Putamen (tissue), 1 donor: ENCODE measurements around the gene PCOLCE2.

Experiments used
- DNase-seq: peaks from one replicate; pipeline ENCODE4 v3.0.0-alpha.2; 2016; ENCODE audit warnings: low spot score

PCOLCE2 gene

DNA sequence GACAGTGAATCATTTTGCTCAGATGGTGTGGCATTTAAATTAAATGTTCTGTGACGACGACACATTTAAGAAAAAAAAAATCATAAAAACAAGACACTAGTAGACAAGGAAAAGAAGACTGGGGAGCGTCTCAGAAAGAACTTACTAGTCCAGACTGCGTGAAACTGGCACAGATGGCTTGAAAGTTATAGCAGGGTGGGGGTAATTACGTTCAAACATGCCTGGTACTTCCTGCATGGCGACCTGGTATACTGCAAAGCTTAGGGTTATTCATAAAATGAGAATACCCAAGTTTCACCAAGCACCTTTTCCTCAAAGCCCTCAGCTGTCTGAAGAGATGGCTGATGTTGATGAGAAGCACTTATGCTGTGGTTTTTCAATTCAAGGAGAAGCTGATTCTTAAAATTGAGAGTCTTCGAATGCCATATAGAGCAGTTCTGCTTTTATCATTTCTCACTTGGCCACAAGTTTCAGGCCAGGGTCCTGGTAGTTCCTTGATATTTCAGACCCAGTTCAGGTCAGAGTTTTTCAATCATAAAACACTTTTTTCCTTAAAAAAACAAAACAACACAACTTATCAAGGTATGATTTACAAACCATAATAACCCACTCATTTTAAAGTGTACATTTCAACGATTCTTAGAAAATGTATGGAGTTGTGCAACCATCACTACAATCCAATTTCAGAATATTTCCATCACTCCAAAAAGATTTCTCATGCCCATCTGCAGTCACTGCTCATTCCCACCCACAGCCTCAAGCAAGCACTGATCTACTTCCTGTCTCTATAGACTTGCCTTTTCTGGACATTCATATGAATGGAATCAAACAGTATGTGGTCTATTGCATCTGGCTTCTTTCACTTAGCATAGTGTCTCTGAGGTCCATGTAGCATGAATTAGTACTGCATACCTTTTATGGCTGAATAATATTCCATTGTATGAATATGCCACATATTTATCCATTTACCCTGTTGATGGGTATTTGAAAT, 24.7 kb downstream of the PCOLCE2 start:
- no peak for DNase-seq

DNA sequence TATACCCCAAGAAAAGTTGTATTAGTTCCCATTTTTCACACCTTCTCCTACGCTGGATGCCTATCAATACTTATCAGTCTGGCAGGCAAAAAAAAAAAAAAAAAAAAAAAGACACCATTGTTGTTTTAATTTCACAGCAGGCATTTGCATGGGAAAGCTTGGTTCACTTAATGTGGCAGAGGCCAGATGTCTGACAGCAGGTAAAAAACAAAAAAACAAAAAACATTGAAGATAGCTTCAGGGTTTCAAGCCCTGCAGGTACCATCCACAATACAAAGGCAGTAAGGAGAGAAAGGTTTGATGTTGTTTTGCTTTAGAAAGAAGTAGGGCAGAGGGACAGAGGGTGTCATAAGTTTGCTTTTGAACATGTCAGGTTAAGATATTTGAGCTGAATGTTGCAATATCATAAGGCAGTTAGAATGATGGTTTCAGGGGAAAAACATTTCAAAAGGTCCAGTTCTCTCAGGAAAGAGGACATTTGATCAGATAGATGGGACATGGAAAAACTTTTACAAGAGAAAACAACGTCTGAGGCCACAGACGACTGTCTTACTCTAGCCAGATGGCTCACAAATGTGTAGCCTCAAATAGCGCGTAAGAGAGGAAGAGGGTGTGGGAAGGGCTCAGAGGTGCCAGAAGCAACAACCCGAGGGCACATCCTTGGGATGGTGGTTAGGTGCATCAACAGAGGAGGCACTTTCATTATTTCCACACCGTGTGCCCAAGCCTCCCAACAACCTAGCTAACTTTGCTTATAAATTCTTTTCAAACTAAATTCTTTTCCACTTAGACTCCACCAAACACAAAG, 25.7 kb downstream of the PCOLCE2 start:
- DNase-seq = no peak

DNA sequence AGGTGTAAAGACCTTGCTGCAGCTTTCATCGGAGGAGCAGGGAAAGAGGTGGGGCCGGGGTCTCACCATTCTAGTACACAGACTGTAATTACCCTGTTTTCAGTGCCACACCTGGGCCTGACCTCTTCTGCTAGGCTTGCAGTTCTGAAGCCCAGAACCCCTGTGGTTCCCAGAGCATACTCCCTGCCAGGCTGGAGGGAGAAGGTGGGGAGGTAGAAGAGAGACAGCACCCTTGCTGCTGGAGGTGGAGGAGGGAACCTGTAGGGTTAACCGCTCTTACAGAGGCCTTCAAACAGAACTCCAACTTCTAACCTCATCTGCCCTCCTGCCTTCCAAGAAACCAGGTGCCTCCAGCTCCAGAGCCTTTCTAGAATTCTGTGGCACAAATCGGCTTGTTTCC, 27.0 kb downstream of the PCOLCE2 start:
- no peak for DNase-seq

DNA sequence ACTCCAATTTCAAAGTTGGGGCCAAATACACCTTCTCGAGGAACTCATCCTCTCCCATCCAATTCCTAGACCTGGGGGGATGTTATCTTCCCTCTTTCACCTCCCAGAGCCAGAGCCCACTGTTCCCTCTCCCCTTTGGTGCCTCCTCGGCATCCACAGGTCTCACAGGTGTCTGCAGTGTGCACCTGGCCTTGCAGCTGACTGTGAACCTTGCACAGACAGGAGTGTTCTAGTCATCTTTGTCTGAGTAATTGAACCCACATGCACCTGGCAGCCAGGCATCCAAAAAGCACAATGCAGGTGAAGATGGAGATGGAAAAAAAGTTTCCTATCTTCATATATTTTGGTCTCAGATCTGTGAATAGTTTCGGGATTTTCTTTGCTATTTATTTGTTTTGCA, 30.8 kb downstream of the PCOLCE2 start:
- DNase-seq = no peak

DNA sequence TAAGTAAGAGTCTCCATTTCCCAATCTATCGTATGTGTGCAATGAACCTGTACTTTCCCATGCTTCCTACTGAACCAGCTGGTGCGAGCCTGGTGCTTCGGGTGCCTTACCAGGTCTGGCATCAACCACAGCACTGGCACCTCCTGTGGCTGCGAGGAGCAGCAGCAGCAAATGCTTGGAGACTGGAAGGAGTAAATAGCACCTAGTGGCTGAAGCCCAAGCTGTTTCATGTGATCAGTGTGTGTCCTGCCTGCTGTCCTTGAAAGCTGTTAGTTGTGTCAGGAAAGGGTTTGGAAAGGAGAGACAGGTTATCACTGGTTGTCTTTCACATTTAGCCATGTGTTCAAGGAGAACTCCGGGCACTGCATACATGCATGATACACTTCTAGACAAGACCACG, 31.8 kb downstream of the PCOLCE2 start:
- DNase-seq = no peak

DNA sequence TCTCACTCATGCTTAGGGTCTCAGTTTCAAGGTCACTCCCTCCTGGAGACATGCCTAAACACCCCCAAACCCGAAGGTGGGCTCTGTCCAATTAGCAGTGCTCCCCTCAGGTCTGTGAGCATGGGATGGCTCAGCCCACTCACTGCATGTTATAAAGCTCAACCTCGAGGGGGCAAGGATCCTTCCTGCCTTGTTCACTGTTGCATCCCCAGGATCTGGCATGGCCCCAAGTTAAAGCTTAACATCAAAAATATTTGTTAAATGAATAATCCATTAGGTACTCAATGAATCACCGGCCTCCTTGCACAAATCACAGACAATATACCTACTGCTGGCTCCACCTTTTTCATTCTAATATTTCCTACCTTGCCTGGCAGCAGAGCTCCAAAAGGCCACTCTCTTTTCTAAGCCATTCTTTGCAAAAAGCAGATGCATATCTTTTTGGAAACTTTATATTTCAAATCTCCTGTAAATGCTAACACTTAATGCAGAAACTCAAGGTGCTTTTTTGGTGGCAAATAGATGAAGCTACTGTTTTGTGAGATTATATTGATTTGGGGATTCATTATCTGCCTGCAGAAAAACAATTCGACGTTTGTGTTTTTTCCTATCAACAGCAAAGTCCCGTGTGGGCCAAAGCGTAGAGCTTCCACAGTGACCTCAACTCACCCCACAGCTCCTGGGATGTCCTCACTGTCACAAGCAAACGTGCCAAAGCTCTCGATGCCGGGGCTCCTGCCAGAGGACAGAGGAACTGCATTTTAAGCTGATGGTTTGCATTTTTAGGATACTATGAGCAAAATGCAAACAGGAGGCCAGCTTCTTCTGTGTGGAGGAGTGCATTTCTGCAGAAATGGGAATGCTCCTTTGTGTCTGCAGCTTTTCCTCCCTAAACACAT, 35.4 kb downstream of the PCOLCE2 start:
- DNase-seq = no peak

DNA sequence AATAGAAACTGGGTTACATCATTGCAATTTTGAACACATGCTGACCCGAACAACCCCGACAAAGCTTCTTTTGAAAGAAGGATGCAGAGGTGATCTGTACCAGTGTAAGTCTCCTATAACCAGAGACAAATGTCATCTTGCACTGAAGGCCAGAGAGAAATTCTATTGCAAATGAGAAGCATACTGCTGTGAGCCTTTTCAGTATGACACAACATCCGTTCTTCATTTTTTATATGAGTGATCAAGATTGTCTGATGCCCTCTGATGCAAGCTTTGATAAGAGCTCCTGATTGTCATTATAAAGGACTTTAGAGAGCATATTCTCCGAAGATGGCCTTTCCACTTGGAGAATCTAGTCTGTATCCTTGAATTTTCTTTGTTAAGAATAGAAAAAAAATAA, 36.9 kb downstream of the PCOLCE2 start:
- no peak for DNase-seq

DNA sequence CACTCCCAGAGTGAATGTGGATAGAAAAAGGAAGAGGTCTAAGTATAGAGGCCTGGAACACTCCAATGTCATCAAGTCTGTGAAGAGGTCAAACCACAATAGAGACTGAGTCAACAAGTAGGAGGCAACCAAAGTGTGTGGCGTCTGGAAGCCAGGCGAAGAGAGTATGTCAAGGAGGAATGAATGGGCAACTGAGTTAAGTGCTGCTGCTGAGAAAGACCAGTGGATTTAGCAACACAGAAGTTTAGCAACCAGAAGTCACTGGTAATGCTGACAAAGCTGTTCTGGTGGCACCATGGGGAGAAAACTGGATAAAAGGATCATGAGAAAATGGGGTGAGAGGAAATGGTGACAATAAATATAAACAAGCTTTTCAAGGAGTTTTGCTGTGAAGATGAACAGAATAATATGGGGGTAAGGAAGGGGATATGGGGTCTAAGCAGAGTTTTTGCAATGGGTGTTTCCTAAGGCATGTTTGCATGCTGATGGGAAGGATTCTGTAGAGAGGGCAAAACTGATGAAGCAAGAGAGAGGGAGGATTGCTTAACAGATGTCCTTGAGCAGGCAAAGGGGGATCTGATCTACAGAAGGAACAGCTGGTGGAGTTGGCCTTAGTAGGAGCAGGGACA, 38.4 kb downstream of the PCOLCE2 start:
- no peak for DNase-seq

DNA sequence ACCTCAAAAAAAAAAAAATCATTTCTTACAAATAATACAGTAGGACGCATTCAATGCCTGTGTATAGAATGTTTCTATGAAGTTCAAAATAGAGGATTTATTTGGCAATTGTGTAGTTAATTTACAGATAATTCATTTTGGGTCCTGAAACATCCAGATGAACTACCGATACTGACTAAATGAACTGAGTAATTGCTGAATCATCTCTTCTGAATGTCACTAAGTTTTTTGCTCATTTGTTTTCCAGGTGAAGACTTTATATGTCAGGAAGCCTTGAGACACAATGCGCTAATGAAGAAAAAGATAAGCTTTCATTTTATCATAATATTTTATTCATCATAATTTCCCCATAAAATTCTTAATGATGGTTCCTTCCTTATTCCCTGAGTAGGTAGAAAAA, 39.7 kb downstream of the PCOLCE2 start:
- no peak for DNase-seq

DNA sequence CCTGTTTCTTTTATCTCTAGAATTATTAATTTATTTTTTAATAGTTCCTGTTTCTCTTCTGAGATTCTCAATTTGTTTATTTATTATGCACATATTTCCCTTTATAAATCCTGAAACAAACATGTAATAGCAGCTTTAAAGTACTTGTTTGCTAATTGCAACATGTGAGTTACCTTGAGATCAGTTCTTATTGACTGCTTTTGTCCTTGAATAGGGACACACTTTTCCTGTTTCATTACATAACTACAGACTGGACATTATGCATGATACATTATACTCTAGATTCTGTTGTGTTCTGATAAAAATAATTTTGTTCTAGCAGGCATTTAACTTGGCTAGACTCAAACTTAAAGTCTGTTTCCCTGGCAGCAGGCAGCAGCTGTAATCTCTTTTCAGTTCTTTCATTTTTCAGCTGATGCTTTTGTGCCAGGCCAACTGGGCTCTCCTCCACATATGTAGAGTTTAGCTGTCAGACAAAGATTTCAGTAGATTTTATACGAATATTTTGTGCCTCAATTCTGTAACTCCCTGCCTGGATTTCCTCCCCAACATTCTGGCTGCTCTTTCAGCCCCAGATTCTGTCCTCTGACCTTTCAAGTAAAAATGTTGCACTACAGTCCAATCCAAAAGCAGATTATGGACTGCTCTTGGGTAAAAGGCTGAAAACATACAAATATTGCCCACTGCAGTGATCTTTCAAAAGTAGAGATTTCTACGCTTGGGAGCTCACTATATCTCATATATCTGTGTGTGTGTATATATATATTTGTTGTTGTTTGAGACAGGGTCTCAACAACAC, 41.9 kb downstream of the PCOLCE2 start:
- DNase-seq = no peak

DNA sequence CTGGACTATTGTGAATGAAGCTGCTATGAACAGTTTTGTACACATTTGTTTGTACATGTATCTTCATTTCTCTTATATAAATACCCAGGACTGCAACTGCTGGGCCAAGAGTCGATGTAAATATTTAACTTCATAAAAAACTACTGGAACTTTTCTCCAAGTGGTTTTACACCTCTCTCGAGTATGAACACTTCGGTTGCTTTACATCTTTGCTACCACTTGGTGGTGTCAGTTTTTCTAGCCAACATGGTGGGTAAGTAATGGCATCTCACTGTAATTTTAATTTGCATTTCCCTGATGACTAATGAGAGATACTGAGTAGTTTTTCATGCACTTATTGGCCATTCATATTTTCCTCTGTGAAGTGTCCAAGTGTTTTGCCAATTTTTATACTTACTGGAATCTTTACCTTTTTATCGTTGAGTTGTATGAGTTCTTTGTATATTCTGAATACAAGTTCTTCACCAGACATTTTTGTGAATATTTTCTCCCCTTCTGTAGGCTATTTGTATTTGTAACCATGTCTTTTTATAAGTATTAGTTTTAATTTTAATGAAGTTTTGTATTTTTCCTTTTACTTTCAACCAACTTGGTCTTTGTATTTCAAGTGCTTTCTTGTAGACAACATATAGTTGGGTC, 44.4 kb downstream of the PCOLCE2 start:
- DNase-seq = no peak

DNA sequence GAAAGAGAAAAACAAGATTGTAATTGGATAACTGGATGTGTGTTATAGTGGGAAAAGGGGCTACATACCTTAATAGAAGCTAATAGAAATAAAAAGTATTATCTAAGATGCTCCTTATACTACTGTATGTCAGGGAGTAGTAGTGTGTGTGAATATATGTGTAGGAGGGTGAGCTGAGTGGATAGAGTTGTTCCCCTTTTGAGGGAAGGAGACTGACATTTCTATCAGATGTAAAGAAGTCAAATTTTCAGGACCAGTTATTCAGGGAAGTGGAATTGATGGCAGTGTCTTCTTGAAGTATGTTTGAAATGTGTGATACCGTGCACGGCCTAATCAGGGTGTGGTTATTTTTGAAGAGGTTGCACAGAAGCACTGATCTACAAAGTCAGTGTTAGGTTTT, 49.1 kb downstream of the PCOLCE2 start:
- no peak for DNase-seq

DNA sequence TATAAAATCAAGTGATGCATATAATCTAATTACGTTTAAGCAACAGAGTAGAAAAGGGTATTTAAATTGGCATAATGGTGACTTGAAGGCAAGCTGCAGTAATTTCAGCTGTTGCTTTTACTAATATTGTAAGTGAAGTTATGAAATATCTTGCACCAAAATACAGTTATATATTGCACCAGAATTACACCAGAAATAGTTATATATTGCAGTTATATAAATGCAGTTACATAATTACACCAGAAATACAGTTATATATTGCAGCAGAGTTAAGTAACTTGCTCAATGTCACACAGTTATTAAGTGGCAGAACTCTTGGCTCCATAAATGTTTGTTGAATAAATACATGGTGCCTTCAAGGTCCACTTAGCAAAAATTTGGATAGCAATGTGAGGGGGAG, 51.4 kb downstream of the PCOLCE2 start:
- no peak for DNase-seq

DNA sequence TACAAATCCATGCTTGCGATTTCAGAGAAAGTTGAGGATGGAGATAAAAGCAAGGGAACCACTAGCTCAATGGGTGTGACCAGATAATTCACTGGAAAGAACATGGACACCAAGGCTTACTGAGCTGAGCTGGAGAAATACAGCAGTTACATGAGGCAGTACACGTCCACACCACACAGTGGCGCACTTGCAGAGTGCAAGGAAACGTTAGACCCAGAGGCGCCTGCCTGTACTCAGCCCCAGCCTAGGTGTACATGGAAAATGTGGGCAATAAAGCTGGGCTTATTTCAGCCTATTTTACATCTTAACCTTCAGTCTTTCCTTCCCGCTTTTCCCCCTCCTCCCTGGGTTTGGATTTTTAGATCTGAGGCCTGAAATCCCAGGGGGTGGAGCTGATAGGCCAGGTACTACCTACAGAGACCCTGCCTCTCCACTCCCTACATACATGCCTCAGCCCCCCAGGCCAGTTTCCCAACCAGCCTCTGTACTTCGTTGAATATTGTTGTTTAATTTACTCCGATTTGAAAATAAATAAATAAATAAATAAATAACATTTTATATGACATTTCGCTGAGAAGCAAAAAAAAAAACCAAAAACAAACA, 60.1 kb downstream of the PCOLCE2 start:
- peak; percentile 55 for DNase-seq

DNA sequence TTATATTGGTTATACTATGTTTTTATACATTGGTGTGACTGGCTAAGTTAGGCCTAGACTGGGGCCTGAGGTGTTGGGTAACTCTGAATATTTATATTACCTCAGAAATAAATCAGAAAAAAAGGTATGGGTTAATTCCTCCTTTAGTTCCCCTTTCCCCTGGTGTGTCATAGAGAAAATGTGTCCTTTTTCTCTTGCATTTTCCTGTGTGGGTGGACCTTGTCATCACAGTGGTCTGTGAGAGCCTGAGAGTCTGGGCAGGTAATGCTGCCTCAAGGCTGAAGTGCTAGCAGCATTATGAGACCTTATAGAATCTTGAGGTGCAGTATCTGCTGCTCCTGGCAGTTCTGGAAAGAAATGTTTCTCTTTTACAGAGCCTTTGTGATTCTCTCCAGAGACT, 69.7 kb downstream of the PCOLCE2 start:
- DNase-seq = no peak

DNA sequence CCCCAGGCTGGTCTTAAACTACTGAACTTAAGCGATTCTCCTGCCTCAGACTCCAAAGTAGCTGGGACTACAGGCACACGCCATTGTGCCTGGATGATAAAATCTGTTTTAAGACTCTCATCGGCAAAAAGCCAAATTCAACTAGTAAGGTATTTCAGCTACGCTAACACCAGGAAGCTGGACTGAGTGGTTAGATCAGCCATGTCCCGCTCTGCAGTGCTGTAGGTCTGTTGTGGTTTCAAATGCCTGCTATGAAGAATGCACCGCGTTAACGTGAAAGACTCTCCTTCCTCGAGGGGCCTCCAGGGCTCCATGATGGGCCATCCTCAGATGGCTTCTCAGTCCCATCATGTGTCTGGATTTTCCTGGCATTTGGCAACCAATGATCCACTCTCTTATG, 70.2 kb downstream of the PCOLCE2 start:
- DNase-seq = no peak

DNA sequence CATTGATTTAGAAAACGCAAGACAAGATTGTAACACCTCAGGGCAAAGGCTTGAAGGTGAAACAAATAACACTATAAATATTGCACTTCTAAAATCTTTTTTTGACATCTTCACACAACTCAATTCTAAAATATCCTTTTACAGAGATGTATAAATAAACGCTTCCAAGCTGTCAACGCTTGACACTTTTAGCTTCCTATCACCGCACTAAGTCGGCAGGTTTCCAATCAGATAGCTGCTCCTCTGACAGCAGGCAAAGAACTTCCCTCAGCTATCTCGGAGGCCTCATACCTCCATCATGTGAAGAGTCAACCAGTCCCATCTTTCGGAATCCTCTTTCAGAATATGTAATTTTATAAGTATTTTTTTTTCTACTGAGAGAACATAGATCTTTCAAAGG, 71.0 kb downstream of the PCOLCE2 start:
- no peak for DNase-seq

DNA sequence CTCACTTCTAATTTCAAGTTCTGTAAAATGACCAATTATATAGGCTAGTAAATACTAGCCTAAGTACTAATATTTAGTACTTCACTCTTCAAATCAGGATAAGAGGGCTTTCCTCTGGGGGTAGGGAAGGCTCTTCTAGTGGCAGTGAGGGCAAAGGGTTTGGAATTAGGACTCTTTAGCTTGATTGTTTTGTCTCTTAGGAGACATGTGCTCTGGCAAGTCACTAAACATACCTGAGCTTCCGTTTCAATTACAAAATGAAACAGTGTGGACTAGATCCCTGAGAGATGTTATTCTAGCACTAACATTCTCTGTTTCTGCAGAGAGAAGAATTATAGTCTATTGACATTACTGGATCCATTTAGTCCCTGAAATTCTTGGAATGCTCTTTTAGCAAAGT, 71.5 kb downstream of the PCOLCE2 start:
- no peak for DNase-seq

DNA sequence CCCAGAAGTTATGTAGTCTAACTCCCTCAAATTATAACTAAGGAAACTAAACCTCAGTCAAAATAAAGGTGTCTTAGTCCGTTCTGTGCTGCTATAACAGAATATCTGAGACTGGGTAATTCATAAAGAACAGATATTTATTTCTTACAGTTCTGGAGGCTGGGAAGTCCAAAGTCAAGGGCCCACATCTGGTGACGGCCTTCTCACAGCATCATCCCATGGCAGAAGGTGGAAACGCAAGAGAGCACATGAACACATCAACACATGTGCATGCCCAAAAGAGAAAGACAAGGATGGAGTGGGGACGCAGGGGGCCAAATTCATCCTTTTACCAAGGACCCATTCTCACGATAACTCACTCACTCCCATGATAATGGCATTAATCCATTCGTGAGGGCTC, 73.1 kb downstream of the PCOLCE2 start:
- DNase-seq = no peak

DNA sequence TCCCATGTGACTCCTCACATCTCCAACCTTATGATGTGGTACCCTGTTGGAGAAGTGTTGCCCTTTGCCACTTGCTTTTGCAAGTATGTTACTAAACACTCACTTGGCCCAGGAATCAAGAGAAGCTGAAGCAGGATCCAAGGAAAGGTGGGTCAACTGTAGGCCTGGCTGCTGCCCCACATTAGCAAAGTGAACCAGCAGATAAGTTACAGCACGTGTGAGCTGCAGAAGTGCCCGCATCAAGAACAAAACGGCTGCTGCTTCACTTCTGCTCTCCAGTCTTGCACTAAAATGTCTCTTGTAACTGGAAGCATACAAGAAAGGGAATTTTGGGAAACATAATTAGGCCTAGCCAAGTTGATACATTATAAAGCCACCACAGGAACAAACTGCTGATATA, 79.6 kb downstream of the PCOLCE2 start:
- DNase-seq = no peak
